MM.1S (cell line): Measurements from ENCODE around the gene TIMP2.

Experiments used
- DNase-seq: peaks from one replicate; pipeline ENCODE4 v3.0.0-alpha.2; 2015
- H2AFZ ChIP-seq: fragments of 300-600 bp; sonication (generic); 2 replicates; pipeline ENCODE4 v1.6.0; 2016; ENCODE audit warnings: antibody characterized with exemption, low read length
- H3F3A ChIP-seq: fragments of 300-600 bp; sonication (generic); 2 replicates; pipeline ENCODE4 v1.6.1; 2016; ENCODE audit warnings: mild to moderate bottlenecking, antibody characterized with exemption, low read length, moderate library complexity, mixed read lengths; ENCODE audit not compliant: insufficient read depth
- H3K27ac ChIP-seq: fragments of 300-600 bp; sonication (generic); 2 replicates; pipeline ENCODE4 v1.5.1; 2016; ENCODE audit warnings: mild to moderate bottlenecking, low read length
- H3K27me3 ChIP-seq: fragments of 300-600 bp; sonication (generic); replicated peaks from 2 replicates; pipeline ENCODE4 v1.6.0; 2016; ENCODE audit warnings: low read length; ENCODE audit not compliant: insufficient read depth
- H3K36me3 ChIP-seq: fragments of 300-600 bp; sonication (generic); replicated peaks from 2 replicates; pipeline ENCODE4 v1.6.1; 2016; ENCODE audit warnings: mild to moderate bottlenecking, low read length, mixed read lengths; ENCODE audit not compliant: insufficient read depth
- H3K4me1 ChIP-seq: fragments of 300-600 bp; sonication (generic); 2 replicates; pipeline ENCODE4 v1.6.1; 2016; ENCODE audit warnings: low read length, mixed read lengths
- H3K4me2 ChIP-seq: fragments of 300-600 bp; sonication (generic); 2 replicates; pipeline ENCODE4 v1.6.0; 2016; ENCODE audit warnings: low read depth, low read length
- H3K4me3 ChIP-seq: fragments of 300-600 bp; sonication (generic); 2 replicates; pipeline ENCODE4 v1.5.1; 2016; ENCODE audit warnings: low read length, mixed read lengths
- H3K79me2 ChIP-seq: fragments of 300-600 bp; sonication (generic); 2 replicates; pipeline ENCODE4 v1.6.1; 2016; ENCODE audit warnings: mixed run types, low read length, mixed read lengths
- H3K9ac ChIP-seq: fragments of 300-600 bp; sonication (generic); 2 replicates; pipeline ENCODE4 v1.6.1; 2016; ENCODE audit warnings: low read length, mixed read lengths
- H3K9me2 ChIP-seq: fragments of 300-600 bp; sonication (generic); replicated peaks from 2 replicates; pipeline ENCODE4 v1.6.1; 2016; ENCODE audit warnings: mild to moderate bottlenecking, low read length, mixed read lengths; ENCODE audit not compliant: insufficient read depth
- H3K9me3 ChIP-seq: fragments of 300-600 bp; sonication (generic); replicated peaks from 2 replicates; pipeline ENCODE4 v1.6.1; 2016; ENCODE audit warnings: mild to moderate bottlenecking, low read length, mixed read lengths; ENCODE audit not compliant: insufficient read depth
- H4K20me1 ChIP-seq: fragments of 300-600 bp; sonication (generic); 2 replicates; pipeline ENCODE4 v1.6.1; 2016; ENCODE audit warnings: mild to moderate bottlenecking, low read length, moderate library complexity, mixed read lengths; ENCODE audit not compliant: insufficient read depth
- EZH2 ChIP-seq: fragments of 300-600 bp; sonication (generic); optimal IDR thresholded peaks from 2 replicates; pipeline ENCODE3; 2017; ENCODE audit warnings: low read depth, mild to moderate bottlenecking, antibody characterized with exemption, low read length, mixed read lengths
- EZH2phosphoT487 ChIP-seq: fragments of 300-600 bp; sonication (generic); IDR thresholded peaks from 2 replicates; pipeline ENCODE4 v1.6.1; 2018; ENCODE audit warnings: antibody characterized with exemption, low read length
- TF ChIP-seq, protein P1 (sequence below): fragments of 300-600 bp; sonication (generic); IDR thresholded peaks from 2 replicates; pipeline ENCODE4 v1.5.1; 2016; ENCODE audit warnings: antibody characterized with exemption, low read length, mixed read lengths

TIMP2 gene, protein sequence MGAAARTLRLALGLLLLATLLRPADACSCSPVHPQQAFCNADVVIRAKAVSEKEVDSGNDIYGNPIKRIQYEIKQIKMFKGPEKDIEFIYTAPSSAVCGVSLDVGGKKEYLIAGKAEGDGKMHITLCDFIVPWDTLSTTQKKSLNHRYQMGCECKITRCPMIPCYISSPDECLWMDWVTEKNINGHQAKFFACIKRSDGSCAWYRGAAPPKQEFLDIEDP

DNA sequence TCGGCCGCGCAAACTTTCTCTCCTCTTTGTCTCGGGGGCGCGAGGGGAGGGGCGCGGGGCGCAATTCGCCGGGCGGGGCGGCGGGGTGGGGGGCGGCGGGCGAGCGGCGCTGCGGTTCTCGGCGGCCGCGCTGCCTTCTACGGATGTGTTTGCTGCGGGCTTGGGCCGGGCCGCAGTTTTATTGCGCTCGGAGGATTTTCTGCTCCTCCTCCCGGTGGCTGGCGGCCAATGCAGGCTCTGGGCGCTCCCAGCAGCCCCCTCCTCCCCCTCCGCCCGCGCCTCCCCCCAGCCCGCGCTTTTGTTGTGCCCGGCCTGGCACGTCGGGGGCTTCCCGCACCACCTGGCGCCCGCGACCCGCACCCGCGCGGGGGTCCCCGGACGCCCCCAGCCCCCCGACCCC lies at the start of gene TIMP2:
TIMP2 (minus strand) TSS at position 154 of the 400 bp plus-strand sequence. CDS start 299 bp downstream, outside the sequence.
- H3K9ac ChIP-seq, result peak within 1 kb of the TSS; percentile 93
- peaks cover 12% of the 10 kb centered on the region for H3F3A ChIP-seq
- peaks cover 19% of the 10 kb centered on the region for H3K4me1 ChIP-seq
- H2AFZ ChIP-seq, result peak within 1 kb of the TSS; percentile 88
- peak within 1 kb of the TSS; percentile 99 for H3K27ac ChIP-seq
- no peaks in the 10 kb centered on the region for H3K9me3 ChIP-seq
- H3K4me2 ChIP-seq, result peak within 1 kb of the TSS; percentile 93
- peak; percentile 88 for DNase-seq
- H4K20me1 ChIP-seq, result peaks cover 5% of the 10 kb centered on the region; the same call in 1 of the 2 replicates
- H3K79me2 ChIP-seq, result peaks cover 44% of the 10 kb centered on the region
- peak within 1 kb of the TSS; percentile 91 for H3K4me3 ChIP-seq
- no peaks in the 10 kb centered on the region for H3K9me2 ChIP-seq
- H3K27me3 ChIP-seq, result no peaks in the 10 kb centered on the region
- H3K36me3 ChIP-seq, result no peaks in the 10 kb centered on the region
- TF ChIP-seq, protein P1, sequence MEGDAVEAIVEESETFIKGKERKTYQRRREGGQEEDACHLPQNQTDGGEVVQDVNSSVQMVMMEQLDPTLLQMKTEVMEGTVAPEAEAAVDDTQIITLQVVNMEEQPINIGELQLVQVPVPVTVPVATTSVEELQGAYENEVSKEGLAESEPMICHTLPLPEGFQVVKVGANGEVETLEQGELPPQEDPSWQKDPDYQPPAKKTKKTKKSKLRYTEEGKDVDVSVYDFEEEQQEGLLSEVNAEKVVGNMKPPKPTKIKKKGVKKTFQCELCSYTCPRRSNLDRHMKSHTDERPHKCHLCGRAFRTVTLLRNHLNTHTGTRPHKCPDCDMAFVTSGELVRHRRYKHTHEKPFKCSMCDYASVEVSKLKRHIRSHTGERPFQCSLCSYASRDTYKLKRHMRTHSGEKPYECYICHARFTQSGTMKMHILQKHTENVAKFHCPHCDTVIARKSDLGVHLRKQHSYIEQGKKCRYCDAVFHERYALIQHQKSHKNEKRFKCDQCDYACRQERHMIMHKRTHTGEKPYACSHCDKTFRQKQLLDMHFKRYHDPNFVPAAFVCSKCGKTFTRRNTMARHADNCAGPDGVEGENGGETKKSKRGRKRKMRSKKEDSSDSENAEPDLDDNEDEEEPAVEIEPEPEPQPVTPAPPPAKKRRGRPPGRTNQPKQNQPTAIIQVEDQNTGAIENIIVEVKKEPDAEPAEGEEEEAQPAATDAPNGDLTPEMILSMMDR, result no peak
- TF ChIP-seq EZH2phosphoT487 (no peak), EZH2 (no peak)

DNA sequence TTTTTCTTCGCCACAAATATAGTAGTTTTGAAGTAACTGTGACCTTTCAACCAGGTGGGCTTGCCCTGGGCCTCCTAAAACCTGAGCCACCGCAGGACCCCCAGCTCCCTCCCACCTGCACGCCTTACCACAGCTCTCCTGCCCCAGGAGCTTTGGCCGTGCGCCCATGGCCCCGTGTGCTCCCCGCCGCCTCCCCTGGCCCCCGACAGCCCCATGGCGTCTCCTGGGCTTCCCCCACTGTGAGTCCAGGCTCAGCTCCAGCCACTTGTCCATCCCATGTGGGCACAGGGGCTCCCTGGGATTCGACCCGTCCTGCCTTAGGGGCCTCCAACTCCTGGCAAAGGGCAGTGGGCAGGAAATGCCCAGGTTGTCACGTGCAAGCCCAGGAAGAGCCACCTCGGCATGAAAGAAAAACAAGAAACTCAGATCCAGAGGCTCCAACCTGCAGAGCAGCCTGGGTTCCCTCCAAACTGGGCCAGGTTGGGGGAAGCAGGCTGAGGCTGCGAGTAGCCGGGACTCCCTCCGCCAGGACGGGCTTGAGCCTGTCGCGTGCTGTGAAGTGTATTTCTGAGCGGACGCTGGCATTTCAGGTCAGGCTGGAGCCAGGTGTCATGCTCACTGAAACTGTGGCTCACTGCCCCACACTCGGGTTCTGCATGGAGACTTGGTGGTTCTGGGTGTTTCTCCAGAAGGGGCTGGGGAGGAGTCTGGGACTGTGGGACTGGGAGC lies 48.8 kb upstream of the TIMP2 start:
- no peaks in the 10 kb centered on the region for H3K79me2 ChIP-seq
- no peaks in the 10 kb centered on the region for H3K9me2 ChIP-seq
- no peak overlapping the region for H3K4me2 ChIP-seq
- TF ChIP-seq EZH2phosphoT487 (no peak), EZH2 (no peak)
- TF ChIP-seq, protein P1, result no peak
- H3K9ac ChIP-seq, result no peak overlapping the region
- peaks cover 10% of the 10 kb centered on the region for H3K4me1 ChIP-seq
- no peaks in the 10 kb centered on the region for H3K9me3 ChIP-seq
- no peaks in the 10 kb centered on the region for H3K27me3 ChIP-seq
- no peak overlapping the region for H3K27ac ChIP-seq
- no peaks in the 10 kb centered on the region for H3F3A ChIP-seq
- DNase-seq, result no peak
- H3K4me3 ChIP-seq, result no peak overlapping the region
- H3K36me3 ChIP-seq, result no peaks in the 10 kb centered on the region
- no peak overlapping the region for H2AFZ ChIP-seq
- H4K20me1 ChIP-seq, result no peaks in the 10 kb centered on the region

DNA sequence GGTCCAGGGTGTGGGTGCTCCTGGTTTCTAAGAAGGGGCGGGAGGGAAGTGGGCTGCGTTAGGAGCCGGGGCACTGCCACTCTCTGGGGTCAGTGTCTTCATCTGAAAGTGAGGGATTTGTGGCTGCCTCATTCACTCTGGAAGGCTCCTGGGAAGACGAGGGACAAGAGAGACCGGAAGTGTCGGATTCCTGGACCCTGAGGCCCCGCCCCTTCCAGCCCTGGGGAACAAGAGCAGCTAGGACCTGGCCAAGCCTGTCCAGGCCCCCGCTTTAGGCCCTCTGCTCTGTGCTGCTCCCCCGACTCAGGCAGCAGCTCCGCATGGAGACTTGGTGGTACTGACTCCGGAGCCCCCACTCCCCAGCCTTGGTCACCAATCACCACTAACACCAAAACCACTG lies 48.0 kb upstream of the TIMP2 start:
- Histone ChIP-seq H3K36me3 (no peaks in the 10 kb centered on the region), H3K4me3 (no peak overlapping the region), H3K9me2 (no peaks in the 10 kb centered on the region), H3K4me2 (no peak overlapping the region), H3F3A (no peaks in the 10 kb centered on the region), H3K9me3 (no peaks in the 10 kb centered on the region), H3K4me1 (peaks cover 10% of the 10 kb centered on the region), H3K27ac (no peak overlapping the region), H3K79me2 (no peaks in the 10 kb centered on the region), H2AFZ (no peak overlapping the region), H3K27me3 (no peaks in the 10 kb centered on the region), H4K20me1 (no peaks in the 10 kb centered on the region), H3K9ac (no peak overlapping the region)
- no peak for DNase-seq
- TF ChIP-seq, protein P1, result no peak
- TF ChIP-seq EZH2phosphoT487, result no peak
- no peak for TF ChIP-seq EZH2
